HepG2 (cell line): ENCODE measurements around the gene KISS1R. TPM values are rescaled to one million over a fixed set of nuclear protein-coding genes. Genes with fewer than 3 reads are reported as not detected.
A peak's percentile ranks its signal among the peaks of the same experiment; 100 is the strongest.

Experiments
- CEBPG ChIP-seq: IDR thresholded peaks from 2 replicates; pipeline ENCODE4 v1.6.1; 2016
- CSRNP2 ChIP-seq: sonication (generic); formaldehyde crosslinking; conservative IDR thresholded peaks from 2 replicates; pipeline ENCODE4 v1.8.0; 2022; ENCODE audit warnings: low read depth, missing genetic modification reagents
- FOXO1 ChIP-seq: sonication (generic); formaldehyde crosslinking; IDR thresholded peaks from 2 replicates; pipeline ENCODE4 v1.4.0; 2020; ENCODE audit warnings: missing genetic modification reagents
- FOXP4 ChIP-seq: sonication (generic); formaldehyde crosslinking; IDR thresholded peaks from 2 replicates; pipeline ENCODE4 v1.4.0; 2020; ENCODE audit warnings: missing genetic modification reagents
- MAX ChIP-seq: IDR thresholded peaks from 2 replicates; pipeline ENCODE4 v1.6.1; 2012; ENCODE audit warnings: inconsistent platforms
- MYC ChIP-seq: sonication (generic); formaldehyde crosslinking; IDR thresholded peaks from 2 replicates; pipeline ENCODE4 v1.9.0; 2021; ENCODE audit warnings: missing genetic modification reagents, borderline replicate concordance
- PATZ1 ChIP-seq: sonication (generic); formaldehyde crosslinking; IDR thresholded peaks from 2 replicates; pipeline ENCODE4 v1.4.0; 2020; ENCODE audit warnings: missing genetic modification reagents
- PAX8 ChIP-seq: sonication (generic); formaldehyde crosslinking; IDR thresholded peaks from 2 replicates; pipeline ENCODE4 v1.8.0; 2022; ENCODE audit warnings: mild to moderate bottlenecking, missing genetic modification reagents, borderline replicate concordance
- POLR2AphosphoS5 ChIP-seq: IDR thresholded peaks from 2 replicates; pipeline ENCODE4 v1.6.1; 2012; ENCODE audit warnings: low read depth, low read length
- SP5 ChIP-seq: IDR thresholded peaks from 2 replicates; pipeline ENCODE4 v1.6.1; 2016; ENCODE audit warnings: low read depth, borderline replicate concordance
- TEAD3 ChIP-seq: optimal IDR thresholded peaks from 2 replicates; pipeline ENCODE3; 2016; ENCODE audit warnings: borderline replicate concordance
- TFAP4 ChIP-seq: sonication (generic); IDR thresholded peaks from 2 replicates; pipeline ENCODE4 v1.6.1; 2016; ENCODE audit warnings: low read depth, borderline replicate concordance
- TFDP2 ChIP-seq: sonication (generic); formaldehyde crosslinking; IDR thresholded peaks from 2 replicates; pipeline ENCODE4 v1.4.0; 2020; ENCODE audit warnings: missing genetic modification reagents
- polyA plus RNA-seq, 8 experiments: library from polyadenylated mRNA; depleted of rRNA in 3 of 8; stranded (reverse) in 7 of 8; unstranded in 1 of 8; fragments of >200 nt; fragmentation: Illumina TruSeq in 4 of 8; extraction: Trizol in 4 of 8; gene quantifications; 2 replicates each; pipeline versions ENCODE4 v1.2.1 to v1.2.3, GENCODE V29; 2011 to 2016; ENCODE audit warnings: low read depth in 4 of 8, missing spikeins in 1 of 8, mixed read lengths in 1 of 8; ENCODE audit not compliant: insufficient read depth in 1 of 8
- total RNA-seq, 5 experiments: library from RNA; depleted of rRNA; stranded (reverse); fragments of >200 nt; fragmentation: Illumina TruSeq; extraction: Trizol; gene quantifications; 2 replicates each; pipeline ENCODE4 v1.2.3, GENCODE V29; 2016; ENCODE audit warnings: low read depth in 1 of 5

The KISS1R gene
- total and polyA plus RNA-seq, 2 of the 13 experiments (the other 11 are each of a cell fraction or from before 2014, with no cell fraction given) = 1.1 to 10.2 TPM

GRCh38 chr19:916645-917322, 349 bp upstream of the KISS1R start (continued):
- TF ChIP-seq TFDP2 (CRISPR knock-in tag) (peak; percentile 61), PATZ1 (peak; percentile 92), CSRNP2 (no peak), FOXP4 (CRISPR knock-in tag) (0 out of 2 replicates have a peak, but pooled peaks have one; percentile 5), SP5 (CRISPR knock-in tag) (peak; percentile 81), POLR2AphosphoS5 (0 out of 2 replicates have a peak, but pooled peaks have one; percentile 16), MAX (0 out of 2 replicates have a peak, but pooled peaks have one; percentile 44), FOXO1 (CRISPR knock-in tag) (0 out of 2 replicates have a peak, but pooled peaks have one; percentile 4), PAX8 (CRISPR knock-in tag) (peak; percentile 7; the same call in 1 of the 2 replicates), TFAP4 (0 out of 2 replicates have a peak, but pooled peaks have one; percentile 14), MYC (CRISPR knock-in tag) (peak; percentile 49), TEAD3 (CRISPR knock-in tag) (peak; percentile 8), CEBPG (CRISPR knock-in tag) (no peak)
